Tibial nerve (tissue), 4 donors: ENCODE measurements around the gene SLC30A1.

Experiments
- EP300 ChIP-seq, 2 donors: sonication (generic); formaldehyde crosslinking; IDR thresholded peaks; one replicate each; pipeline ENCODE4 v1.6.1; 2017; ENCODE audit warnings: antibody characterized with exemption in 2 of 2, mild to moderate bottlenecking in 1 of 2
- POLR2A ChIP-seq, 2 donors: fragments of 450-650 bp; IDR thresholded peaks; one replicate each; pipeline ENCODE4 v1.6.1; 2017; ENCODE audit warnings: antibody characterized with exemption in 2 of 2, mild to moderate bottlenecking in 2 of 2, moderate library complexity in 2 of 2
- TF ChIP-seq, protein P1 (sequence below), 5 experiments: fragments of 200-600 bp in 3 of 5; fragments of 450-650 bp in 2 of 5; sonication (generic) in 3 of 5; IDR thresholded peaks; one replicate each; pipeline ENCODE4 v1.5.1; 2016 to 2019; ENCODE audit warnings: antibody characterized with exemption in 5 of 5, mild to moderate bottlenecking in 3 of 5, moderate library complexity in 2 of 5

DNA sequence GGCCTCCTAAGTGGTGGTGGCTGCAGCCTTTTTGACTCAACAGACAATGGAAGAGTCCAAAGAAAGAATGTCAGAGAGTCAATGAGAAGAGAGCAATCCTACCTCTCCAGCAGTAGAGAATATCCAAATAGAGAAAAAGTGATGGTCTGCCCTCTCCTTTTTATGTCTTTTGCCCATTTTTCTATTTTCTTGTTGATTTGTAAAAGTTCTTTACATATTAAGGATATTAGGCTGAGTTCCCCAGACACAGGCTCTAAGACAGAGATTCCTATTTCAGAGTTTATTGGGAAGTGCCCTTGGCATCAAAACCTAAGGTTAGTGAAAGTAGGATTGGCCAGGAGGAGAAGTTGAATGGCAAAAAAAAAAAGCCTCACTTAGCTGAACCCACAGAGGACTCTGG, 20.3 kb upstream of the SLC30A1 start:
- no peak for TF ChIP-seq POLR2A (IDR thresholded peaks at IDR 0.05)
- TF ChIP-seq, protein P1, sequence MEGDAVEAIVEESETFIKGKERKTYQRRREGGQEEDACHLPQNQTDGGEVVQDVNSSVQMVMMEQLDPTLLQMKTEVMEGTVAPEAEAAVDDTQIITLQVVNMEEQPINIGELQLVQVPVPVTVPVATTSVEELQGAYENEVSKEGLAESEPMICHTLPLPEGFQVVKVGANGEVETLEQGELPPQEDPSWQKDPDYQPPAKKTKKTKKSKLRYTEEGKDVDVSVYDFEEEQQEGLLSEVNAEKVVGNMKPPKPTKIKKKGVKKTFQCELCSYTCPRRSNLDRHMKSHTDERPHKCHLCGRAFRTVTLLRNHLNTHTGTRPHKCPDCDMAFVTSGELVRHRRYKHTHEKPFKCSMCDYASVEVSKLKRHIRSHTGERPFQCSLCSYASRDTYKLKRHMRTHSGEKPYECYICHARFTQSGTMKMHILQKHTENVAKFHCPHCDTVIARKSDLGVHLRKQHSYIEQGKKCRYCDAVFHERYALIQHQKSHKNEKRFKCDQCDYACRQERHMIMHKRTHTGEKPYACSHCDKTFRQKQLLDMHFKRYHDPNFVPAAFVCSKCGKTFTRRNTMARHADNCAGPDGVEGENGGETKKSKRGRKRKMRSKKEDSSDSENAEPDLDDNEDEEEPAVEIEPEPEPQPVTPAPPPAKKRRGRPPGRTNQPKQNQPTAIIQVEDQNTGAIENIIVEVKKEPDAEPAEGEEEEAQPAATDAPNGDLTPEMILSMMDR (IDR thresholded peaks at IDR 0.05), result no peak
- no peak for TF ChIP-seq EP300 (IDR thresholded peaks at IDR 0.05)
